Gastrocnemius medialis (tissue), 4 donors: ENCODE measurements around the gene B4GALT2. TPM values are rescaled to one million over a fixed set of nuclear protein-coding genes. Genes with fewer than 3 reads are reported as not detected.

Source experiments
- ATAC-seq, 2 donors: fragments of 150-250 bp; one replicate each; pipeline ENCODE4 v1.9.1; 2016
- DNase-seq, 2 donors: peaks; one replicate each; pipeline ENCODE4 v3.0.0-alpha.2; 2019
- H3K27ac ChIP-seq, 4 donors: fragments of 200-600 bp; sonication (generic); 1 replicate in 1 of 4; 2 replicates in 3 of 4; pipeline ENCODE4 v1.5.1; 2016 to 2018; ENCODE audit warnings: mild to moderate bottlenecking in 2 of 4, moderate library complexity in 1 of 4
- H3K27me3 ChIP-seq, 3 donors: fragments of 200-600 bp; sonication (generic) in 2 of 3; 1 replicate in 1 of 3; 2 replicates in 2 of 3; pipeline versions ENCODE4 v1.5.1 to v1.6.0; 2016 to 2019; ENCODE audit warnings: mild to moderate bottlenecking in 1 of 3, moderate library complexity in 1 of 3
- H3K36me3 ChIP-seq, 2 donors: fragments of 200-600 bp; sonication (generic) in 1 of 2; one replicate each; pipeline ENCODE4 v1.5.1; 2017 to 2018
- H3K4me1 ChIP-seq, 2 donors: fragments of 200-600 bp; sonication (generic) in 1 of 2; one replicate each; pipeline ENCODE4 v1.5.1; 2016 to 2017; ENCODE audit warnings: mild to moderate bottlenecking in 2 of 2
- H3K4me3 ChIP-seq, 4 donors: fragments of 200-600 bp; sonication (generic) in 3 of 4; 1 replicate in 1 of 4; 2 replicates in 3 of 4; pipeline ENCODE4 v1.5.1; 2016 to 2019; ENCODE audit warnings: mild to moderate bottlenecking in 2 of 4
- H3K9me3 ChIP-seq, 3 donors: fragments of 200-600 bp; sonication (generic) in 2 of 3; 1 replicate in 1 of 3; 2 replicates in 2 of 3; pipeline ENCODE4 v1.5.1; 2016 to 2019
- POLR2A ChIP-seq, 2 donors: fragments of 450-650 bp; IDR thresholded peaks; one replicate each; pipeline ENCODE4 v1.6.1; 2017; ENCODE audit warnings: antibody characterized with exemption in 2 of 2, mild to moderate bottlenecking in 2 of 2, moderate library complexity in 2 of 2
- in situ Hi-C, 4 donors: fragments of 200-750 bp; cut with MboI; loops; one replicate each; pipeline versions ENCODE4 v1.15.0 to v1.8.0; 2017; ENCODE audit warnings: low sequenced_read_pairs in 4 of 4
- intact Hi-C: fragments of 100-400 bp; cut with DNase I; formaldehyde crosslinking; loops from one replicate; pipeline ENCODE4 v1.15.1; 2023; ENCODE audit warnings: low total_unique reads
- total RNA-seq, 4 donors: library from RNA; depleted of rRNA; stranded (reverse); fragments of >200 nt; gene quantifications; one replicate each; pipeline versions ENCODE4 v1.1.0 to v1.2.3, GENCODE V29; 2016
- TF ChIP-seq, protein P1 (sequence below), 5 experiments: fragments of 450-650 bp in 3 of 5; fragments of 200-600 bp in 2 of 5; sonication (generic) in 2 of 5; IDR thresholded peaks in 4 of 5; conservative IDR thresholded peaks in 1 of 5; 1 replicate in 4 of 5; 2 replicates in 1 of 5; pipeline ENCODE4 v1.5.1; 2016 to 2019; ENCODE audit warnings: antibody characterized with exemption in 5 of 5, mild to moderate bottlenecking in 3 of 5, moderate library complexity in 3 of 5

Gene B4GALT2
- total RNA-seq, 4 donors from 2014 or later = 63.5 to 97.8 (median 72.1) TPM

DNA sequence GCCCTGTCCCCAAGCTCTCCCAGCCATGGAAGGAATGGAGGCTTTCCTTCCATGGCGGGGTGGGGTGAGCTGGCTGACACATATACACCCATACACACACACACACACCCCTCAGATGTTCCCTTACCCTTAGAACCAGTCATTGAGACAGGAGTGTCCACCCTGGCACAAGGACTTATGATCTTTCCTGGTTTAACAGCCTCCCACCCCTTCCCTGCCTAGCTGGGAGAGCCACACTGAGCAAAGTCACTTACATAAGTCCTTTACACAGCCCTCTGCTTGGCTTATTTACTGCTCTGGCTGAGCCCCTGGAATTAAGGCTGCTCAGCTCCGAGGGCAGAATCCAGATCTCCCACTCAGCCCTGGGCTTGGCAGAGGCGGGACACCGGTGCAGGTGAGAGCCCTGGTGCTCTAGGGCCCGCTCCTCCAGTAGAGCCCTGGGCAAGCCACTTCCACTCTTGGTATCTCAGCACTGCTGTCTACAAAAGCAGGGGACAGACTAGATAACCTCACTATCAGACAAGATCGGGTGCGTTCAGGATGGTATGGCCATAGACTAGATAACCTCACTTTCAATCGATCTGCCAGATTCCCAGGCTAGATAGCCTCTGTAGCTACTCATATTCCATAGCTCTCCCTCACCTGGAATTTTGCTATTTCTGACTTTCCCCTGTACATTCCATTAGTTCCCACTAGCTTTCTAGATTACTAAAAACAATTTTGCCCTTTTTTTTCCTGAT is 35.5 kb downstream of the B4GALT2 start:
- no peak for ATAC-seq
- in situ Hi-C loops = no loop called here
- intact Hi-C loops = no loop called here
- H3K27ac ChIP-seq = no peak overlapping the region
- no peak for DNase-seq
- H3K9me3 ChIP-seq = no peaks in the 10 kb centered on the region
- no peak for TF ChIP-seq POLR2A (IDR thresholded peaks at IDR 0.05)
- TF ChIP-seq, protein P1, sequence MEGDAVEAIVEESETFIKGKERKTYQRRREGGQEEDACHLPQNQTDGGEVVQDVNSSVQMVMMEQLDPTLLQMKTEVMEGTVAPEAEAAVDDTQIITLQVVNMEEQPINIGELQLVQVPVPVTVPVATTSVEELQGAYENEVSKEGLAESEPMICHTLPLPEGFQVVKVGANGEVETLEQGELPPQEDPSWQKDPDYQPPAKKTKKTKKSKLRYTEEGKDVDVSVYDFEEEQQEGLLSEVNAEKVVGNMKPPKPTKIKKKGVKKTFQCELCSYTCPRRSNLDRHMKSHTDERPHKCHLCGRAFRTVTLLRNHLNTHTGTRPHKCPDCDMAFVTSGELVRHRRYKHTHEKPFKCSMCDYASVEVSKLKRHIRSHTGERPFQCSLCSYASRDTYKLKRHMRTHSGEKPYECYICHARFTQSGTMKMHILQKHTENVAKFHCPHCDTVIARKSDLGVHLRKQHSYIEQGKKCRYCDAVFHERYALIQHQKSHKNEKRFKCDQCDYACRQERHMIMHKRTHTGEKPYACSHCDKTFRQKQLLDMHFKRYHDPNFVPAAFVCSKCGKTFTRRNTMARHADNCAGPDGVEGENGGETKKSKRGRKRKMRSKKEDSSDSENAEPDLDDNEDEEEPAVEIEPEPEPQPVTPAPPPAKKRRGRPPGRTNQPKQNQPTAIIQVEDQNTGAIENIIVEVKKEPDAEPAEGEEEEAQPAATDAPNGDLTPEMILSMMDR (IDR thresholded peaks at IDR 0.05 in 4 of 5, conservative IDR thresholded peaks at IDR 0.05 in 1 of 5) = no peak
- H3K4me1 ChIP-seq = no peaks in the 10 kb centered on the region
- no peaks in the 10 kb centered on the region for H3K36me3 ChIP-seq
- no peak overlapping the region for H3K4me3 ChIP-seq
- H3K27me3 ChIP-seq = no peaks in the 10 kb centered on the region

DNA sequence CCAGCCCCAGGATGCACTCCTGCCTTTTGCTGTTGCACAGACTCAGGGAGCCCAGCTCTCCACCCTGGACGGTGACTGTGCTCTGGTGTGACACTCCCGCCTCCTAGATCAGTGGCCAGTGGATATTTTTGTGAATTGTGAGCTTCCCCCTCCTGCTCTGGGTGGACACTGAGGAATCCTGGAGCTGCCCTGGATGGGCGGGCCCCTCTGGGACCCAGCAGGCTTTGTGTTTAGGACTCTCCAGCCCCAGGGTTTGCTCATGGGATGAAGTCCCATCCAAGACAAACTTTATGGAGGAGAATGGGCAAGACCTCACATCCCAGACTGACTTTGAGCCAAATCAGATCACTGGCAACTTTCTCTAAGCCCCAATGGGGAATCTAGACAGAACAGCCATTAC is 36.2 kb downstream of the B4GALT2 start:
- in situ Hi-C loops = no loop called here
- Histone ChIP-seq H3K9me3 (no peaks in the 10 kb centered on the region), H3K4me3 (no peak overlapping the region), H3K36me3 (no peaks in the 10 kb centered on the region), H3K27ac (no peak overlapping the region), H3K27me3 (no peaks in the 10 kb centered on the region), H3K4me1 (no peaks in the 10 kb centered on the region)
- DNase-seq = no peak
- TF ChIP-seq, protein P1 (IDR thresholded peaks at IDR 0.05 in 4 of 5, conservative IDR thresholded peaks at IDR 0.05 in 1 of 5) = no peak
- no peak for TF ChIP-seq POLR2A (IDR thresholded peaks at IDR 0.05)
- no peak for ATAC-seq
- intact Hi-C loops = no loop called here

DNA sequence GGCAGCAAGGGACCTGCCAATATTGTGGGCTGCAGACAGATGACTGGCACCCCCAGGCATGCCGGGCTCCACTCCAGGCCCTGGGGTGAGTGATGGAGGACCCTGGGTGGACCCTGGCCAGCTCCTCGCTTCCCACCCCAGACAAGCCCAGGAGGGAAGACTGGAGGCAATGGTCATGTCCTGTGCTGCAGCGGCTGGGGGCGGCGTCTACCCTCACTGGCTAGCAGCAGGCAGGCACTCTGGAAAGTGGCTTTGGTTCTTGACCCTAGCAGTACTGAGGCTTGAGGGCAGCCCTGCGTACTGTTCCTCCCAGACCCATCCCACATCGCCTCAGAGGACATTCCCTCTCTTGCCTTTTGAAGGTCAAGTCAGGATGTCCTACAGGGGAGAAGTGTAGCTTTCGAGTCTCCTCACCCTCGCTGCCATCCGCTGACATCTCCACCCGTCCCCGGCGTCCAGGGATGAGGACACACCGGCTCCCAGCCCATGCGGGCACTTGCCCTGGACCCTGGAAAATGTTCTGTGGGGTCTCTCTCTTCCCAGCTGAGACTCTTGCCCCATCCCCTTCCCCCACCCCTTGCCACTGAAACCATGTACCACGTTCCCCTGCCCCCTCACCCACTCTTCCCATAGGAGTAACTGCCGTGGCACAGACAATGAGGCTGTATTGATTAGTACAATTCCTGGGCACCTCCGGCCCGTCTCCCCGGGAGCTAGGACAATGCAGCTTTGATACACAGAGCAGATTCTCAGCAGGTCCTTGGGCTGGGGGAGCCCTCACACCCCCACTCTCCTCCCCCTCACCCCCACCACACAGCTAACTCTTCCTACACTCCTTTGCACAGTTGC is 37.3 kb downstream of the B4GALT2 start:
- no peaks in the 10 kb centered on the region for H3K4me1 ChIP-seq
- no peak for TF ChIP-seq POLR2A (IDR thresholded peaks at IDR 0.05)
- TF ChIP-seq, protein P1 (IDR thresholded peaks at IDR 0.05 in 4 of 5, conservative IDR thresholded peaks at IDR 0.05 in 1 of 5) = no peak
- no peaks in the 10 kb centered on the region for H3K9me3 ChIP-seq
- no peaks in the 10 kb centered on the region for H3K27me3 ChIP-seq
- no peak overlapping the region for H3K4me3 ChIP-seq
- in situ Hi-C loops (no loop called here), intact Hi-C loops (no loop called here)
- H3K36me3 ChIP-seq = no peaks in the 10 kb centered on the region
- ATAC-seq (no peak), DNase-seq (no peak)
- H3K27ac ChIP-seq = no peak overlapping the region

DNA sequence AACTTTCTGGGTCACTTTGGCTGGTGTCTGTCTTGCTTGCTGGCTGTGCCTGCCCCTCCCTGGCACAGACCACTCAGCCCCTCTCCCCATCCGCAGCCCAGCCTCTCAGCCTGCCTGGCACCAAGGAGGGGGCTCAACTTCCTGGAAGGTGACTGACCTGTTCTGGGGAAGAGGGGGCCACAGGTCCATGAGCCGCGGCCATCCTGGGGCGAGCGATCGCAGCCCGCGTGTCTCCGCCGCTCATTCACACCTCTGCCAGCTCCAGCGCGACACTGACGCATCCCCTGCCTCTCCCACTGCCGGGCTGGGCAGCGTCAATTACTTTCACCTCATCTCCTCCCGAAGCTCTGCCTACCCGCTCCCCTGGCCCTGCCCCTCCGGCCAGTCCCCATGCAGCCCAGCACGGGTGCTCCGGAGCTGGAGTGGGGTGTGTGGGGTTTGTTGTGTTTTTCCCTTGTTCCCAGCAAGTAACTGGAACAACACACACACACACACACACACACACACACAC is 37.9 kb downstream of the B4GALT2 start:
- in situ Hi-C loops = no loop called here
- intact Hi-C loops = no loop called here
- ATAC-seq = no peak

More for the DNA sequence above, 37.9 kb downstream of the B4GALT2 start:
- TF ChIP-seq POLR2A (IDR thresholded peaks at IDR 0.05) = no peak
- TF ChIP-seq, protein P1 (IDR thresholded peaks at IDR 0.05 in 4 of 5, conservative IDR thresholded peaks at IDR 0.05 in 1 of 5) = no peak
- Histone ChIP-seq H3K9me3 (no peaks in the 10 kb centered on the region), H3K4me1 (no peaks in the 10 kb centered on the region), H3K4me3 (no peak overlapping the region), H3K36me3 (no peaks in the 10 kb centered on the region), H3K27ac (no peak overlapping the region), H3K27me3 (no peaks in the 10 kb centered on the region)
- DNase-seq = no peak
